Caco-2 (cell line): ENCODE measurements around the gene ARHGEF5. TPM values are rescaled to one million over a fixed set of nuclear protein-coding genes. Genes with fewer than 3 reads are reported as not detected.

Experiments used
- BruUV-seq: library from RNA; stranded (reverse); fragments of 400-500 nt; replicated peaks from 2 replicates; lab custom pipeline; 2021; lab: Mats Ljungman, UMichigan
- CTCF ChIA-PET: fragments of 300-600 bp; sonication (Branson Sonifier 250); formaldehyde crosslinking; loops from one replicate; lab custom pipeline; 2022; ENCODE audit warnings: antibody characterized with exemption; lab: Charles Lee
- POLR2A ChIA-PET: fragments of 300-600 bp; sonication (Branson Sonifier 250); formaldehyde crosslinking; loops from one replicate; lab custom pipeline; 2022; ENCODE audit warnings: antibody characterized with exemption; lab: Charles Lee
- DNase-seq, 2 experiments: peaks; one replicate each; pipeline versions ENCODE4 v3.0.0 to v3.0.0-alpha.2; 2020 to 2022
- H3K27me3 ChIP-seq: replicated peaks from 2 replicates; pipeline ENCODE4 v1.6.0; 2011; ENCODE audit warnings: low read length; ENCODE audit not compliant: control insufficient read depth, insufficient read depth
- H3K36me3 ChIP-seq: 2 replicates; pipeline ENCODE4 v1.5.1; 2011; ENCODE audit warnings: low read length; ENCODE audit not compliant: control insufficient read depth, insufficient read depth
- H3K4me1 ChIP-seq: fragments of 250-450 bp; sonication (Bioruptor Pico); 2 replicates; pipeline ENCODE4 v1.5.1; 2020; ENCODE audit warnings: mild to moderate bottlenecking
- H3K4me3 ChIP-seq: 2 replicates; pipeline ENCODE4 v1.5.1; 2011; ENCODE audit warnings: low read depth, mild to moderate bottlenecking, control low read depth, low read length
- H3K9me3 ChIP-seq: fragments of 250-450 bp; sonication (Bioruptor Pico); 2 replicates; pipeline ENCODE4 v1.5.1; 2020; ENCODE audit warnings: mild to moderate bottlenecking, moderate library complexity
- H3K27ac Mint-ChIP-seq: one replicate; pipeline ENCODE4 v1.8.0; 2022; ENCODE audit warnings: mixed read lengths; ENCODE audit not compliant: unreplicated experiment
- H3K27me3 Mint-ChIP-seq: one replicate; pipeline ENCODE4 v1.8.0; 2022; ENCODE audit warnings: mixed read lengths; ENCODE audit not compliant: insufficient read depth, unreplicated experiment
- H3K36me3 Mint-ChIP-seq: one replicate; pipeline ENCODE4 v1.8.0; 2022; ENCODE audit warnings: mild to moderate bottlenecking, mixed read lengths; ENCODE audit not compliant: insufficient read depth, unreplicated experiment
- H3K4me1 Mint-ChIP-seq: one replicate; pipeline ENCODE4 v1.8.0; 2022; ENCODE audit warnings: low read depth, mixed read lengths; ENCODE audit not compliant: unreplicated experiment
- H3K4me3 Mint-ChIP-seq: one replicate; pipeline ENCODE4 v1.8.0; 2022; ENCODE audit warnings: mild to moderate bottlenecking, moderate library complexity, mixed read lengths; ENCODE audit not compliant: unreplicated experiment
- H3K9me3 Mint-ChIP-seq: one replicate; pipeline ENCODE4 v1.8.0; 2022; ENCODE audit warnings: mixed read lengths; ENCODE audit not compliant: unreplicated experiment
- intact Hi-C: fragments of 100-400 bp; cut with micrococcal nuclease; formaldehyde crosslinking; loops from one replicate; pipeline ENCODE4 v1.10.0; 2022; ENCODE audit not compliant: unreplicated experiment
- total RNA-seq: library from RNA; stranded (reverse); gene quantifications from 2 replicates; pipeline ENCODE4 v1.2.3, GENCODE V29; 2022
- TF ChIP-seq, protein P1 (sequence below), 2 experiments: fragments of 200-600 bp in 1 of 2; IDR thresholded peaks; 1 replicate in 1 of 2; 2 replicates in 1 of 2; pipeline versions ENCODE4 v1.5.1 to v1.8.0; 2011 to 2022; ENCODE audit warnings: antibody characterized with exemption in 1 of 2, control low read depth in 1 of 2, inconsistent platforms in 1 of 2, low read depth in 1 of 2, low read length in 1 of 2, mild to moderate bottlenecking in 1 of 2, moderate library complexity in 1 of 2; ENCODE audit not compliant: insufficient read depth in 1 of 2, severe bottlenecking in 1 of 2, unreplicated experiment in 1 of 2

Gene ARHGEF5
- total RNA-seq, 1 experiment from 2014 or later = 26.4 TPM

DNA sequence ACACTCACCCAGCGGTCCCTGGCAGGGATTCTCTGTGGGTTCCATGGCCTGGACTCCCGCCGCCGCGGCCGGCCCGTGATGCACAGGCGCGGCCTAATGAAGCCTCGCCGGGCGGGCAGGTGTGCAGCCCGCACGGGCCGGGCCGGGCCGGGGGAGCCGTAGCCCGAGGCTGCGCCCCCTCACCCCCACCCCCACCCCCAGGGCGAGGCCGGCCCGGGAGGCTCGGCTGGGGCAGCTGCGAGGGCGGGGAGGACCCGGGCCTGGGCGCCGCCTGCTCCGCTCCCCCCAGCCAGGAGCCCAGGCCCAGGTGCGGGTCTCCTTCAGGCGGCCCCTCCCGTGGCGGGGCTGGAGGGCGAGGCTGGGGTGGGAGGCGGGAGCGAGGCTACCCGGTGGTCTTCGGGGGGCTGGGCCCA, 48.5 kb downstream of the ARHGEF5 start, which contains the start of gene NOBOX:
NOBOX (minus strand) TSS at position 45 of the 413 bp plus-strand sequence.
- ChIA-PET CTCF (no interaction called here), POLR2A (no interaction called here)
- H3K27me3 ChIP-seq = no peaks in the 10 kb centered on the region
- H3K36me3 ChIP-seq = no peaks in the 10 kb centered on the region
- H3K27me3 Mint-ChIP-seq = peaks cover 7% of the 10 kb centered on the region
- no peaks in the 10 kb centered on the region for H3K9me3 Mint-ChIP-seq
- no peaks in the 10 kb centered on the region for H3K36me3 Mint-ChIP-seq
- DNase-seq = no peak
- H3K4me1 ChIP-seq = no peaks in the 10 kb centered on the region
- no peak within 1 kb of the TSS for H3K4me3 Mint-ChIP-seq
- BruUV-seq = no TSS peak
- no peak within 1 kb of the TSS for H3K27ac Mint-ChIP-seq
- TF ChIP-seq, protein P1, sequence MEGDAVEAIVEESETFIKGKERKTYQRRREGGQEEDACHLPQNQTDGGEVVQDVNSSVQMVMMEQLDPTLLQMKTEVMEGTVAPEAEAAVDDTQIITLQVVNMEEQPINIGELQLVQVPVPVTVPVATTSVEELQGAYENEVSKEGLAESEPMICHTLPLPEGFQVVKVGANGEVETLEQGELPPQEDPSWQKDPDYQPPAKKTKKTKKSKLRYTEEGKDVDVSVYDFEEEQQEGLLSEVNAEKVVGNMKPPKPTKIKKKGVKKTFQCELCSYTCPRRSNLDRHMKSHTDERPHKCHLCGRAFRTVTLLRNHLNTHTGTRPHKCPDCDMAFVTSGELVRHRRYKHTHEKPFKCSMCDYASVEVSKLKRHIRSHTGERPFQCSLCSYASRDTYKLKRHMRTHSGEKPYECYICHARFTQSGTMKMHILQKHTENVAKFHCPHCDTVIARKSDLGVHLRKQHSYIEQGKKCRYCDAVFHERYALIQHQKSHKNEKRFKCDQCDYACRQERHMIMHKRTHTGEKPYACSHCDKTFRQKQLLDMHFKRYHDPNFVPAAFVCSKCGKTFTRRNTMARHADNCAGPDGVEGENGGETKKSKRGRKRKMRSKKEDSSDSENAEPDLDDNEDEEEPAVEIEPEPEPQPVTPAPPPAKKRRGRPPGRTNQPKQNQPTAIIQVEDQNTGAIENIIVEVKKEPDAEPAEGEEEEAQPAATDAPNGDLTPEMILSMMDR (IDR thresholded peaks at IDR 0.05; ENCODE audit: insufficient read depth in 1 of 2, low read depth in 1 of 2, low read length in 1 of 2, severe bottlenecking in 1 of 2, unreplicated experiment in 1 of 2) = no peak
- H3K4me3 ChIP-seq = no peak within 1 kb of the TSS
- H3K4me1 Mint-ChIP-seq = no peaks in the 10 kb centered on the region
- no peaks in the 10 kb centered on the region for H3K9me3 ChIP-seq
- intact Hi-C loops = no loop called here

GRCh38 chr7:144404946-144405345, 49.7 kb downstream of the ARHGEF5 start:
- intact Hi-C loops = no loop called here
- Mint-ChIP-seq H3K4me3 (no peak overlapping the region), H3K36me3 (no peaks in the 10 kb centered on the region)

DNA sequence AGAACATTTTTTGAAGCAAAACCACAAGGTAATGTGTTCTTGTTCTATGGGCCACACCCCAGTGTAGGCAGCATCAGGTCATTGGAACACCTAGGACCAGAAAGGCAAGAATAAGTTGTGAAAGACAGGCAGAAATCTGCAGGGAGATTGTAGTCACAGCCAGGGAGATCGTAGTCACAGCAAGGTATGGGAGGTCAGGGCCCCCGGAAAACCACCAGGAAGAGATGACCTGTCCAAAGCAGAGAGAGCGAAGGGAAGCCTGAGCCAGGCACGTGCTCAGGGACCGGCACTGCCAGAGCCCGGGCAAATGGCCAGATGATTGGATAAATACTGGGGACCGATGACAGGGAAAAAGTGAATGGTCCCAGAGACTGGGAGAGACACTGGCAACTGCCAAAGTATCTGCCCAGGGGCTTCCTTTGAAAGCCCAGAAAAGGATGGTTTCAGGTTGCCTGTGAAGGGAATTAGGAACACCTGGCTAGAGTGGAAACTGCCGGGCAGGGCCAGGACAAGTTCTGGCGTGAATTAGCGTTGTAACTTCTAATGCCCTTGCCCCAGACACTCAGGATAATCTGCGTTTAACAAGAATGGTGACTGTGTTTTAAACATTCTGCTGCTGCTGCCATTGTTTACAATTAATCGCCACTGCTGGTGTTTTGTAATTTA, 52.2 kb downstream of the ARHGEF5 start:
- intact Hi-C loops = no loop called here
- H3K4me3 Mint-ChIP-seq = no peak overlapping the region
- no peak overlapping the region for H3K27ac Mint-ChIP-seq

More at GRCh38 chr7:144404946-144405345, 49.7 kb downstream of the ARHGEF5 start:
- H3K9me3 Mint-ChIP-seq = no peaks in the 10 kb centered on the region
- no TSS peak for BruUV-seq
- H3K36me3 ChIP-seq = no peaks in the 10 kb centered on the region
- no peak overlapping the region for H3K27ac Mint-ChIP-seq
- no peaks in the 10 kb centered on the region for H3K27me3 ChIP-seq
- no peaks in the 10 kb centered on the region for H3K4me1 Mint-ChIP-seq
- ChIA-PET POLR2A (no interaction called here), CTCF (interaction anchor here (1.4 kb wide), 1 partner anchor 32 kb away, joined by 3 read pairs; no protein-coding TSS in a partner anchor)
- H3K27me3 Mint-ChIP-seq = peaks cover 5% of the 10 kb centered on the region
- TF ChIP-seq, protein P1 (IDR thresholded peaks at IDR 0.05; ENCODE audit: insufficient read depth in 1 of 2, low read depth in 1 of 2, low read length in 1 of 2, severe bottlenecking in 1 of 2, unreplicated experiment in 1 of 2) = no peak
- no peak overlapping the region for H3K4me3 ChIP-seq
- H3K9me3 ChIP-seq = no peaks in the 10 kb centered on the region
- no peak for DNase-seq
- no peaks in the 10 kb centered on the region for H3K4me1 ChIP-seq

More for the DNA sequence above, 52.2 kb downstream of the ARHGEF5 start:
- TF ChIP-seq, protein P1 (IDR thresholded peaks at IDR 0.05; ENCODE audit: insufficient read depth in 1 of 2, low read depth in 1 of 2, low read length in 1 of 2, severe bottlenecking in 1 of 2, unreplicated experiment in 1 of 2) = no peak
- no peak for DNase-seq
- CTCF ChIA-PET = no interaction called here
- no peaks in the 10 kb centered on the region for H3K4me1 ChIP-seq
- BruUV-seq = no TSS peak
- H3K36me3 Mint-ChIP-seq = no peaks in the 10 kb centered on the region
- POLR2A ChIA-PET = no interaction called here
- H3K4me3 ChIP-seq = no peak overlapping the region
- no peaks in the 10 kb centered on the region for H3K9me3 Mint-ChIP-seq
- no peaks in the 10 kb centered on the region for H3K4me1 Mint-ChIP-seq
- H3K27me3 ChIP-seq = no peaks in the 10 kb centered on the region
- no peaks in the 10 kb centered on the region for H3K9me3 ChIP-seq
- peaks cover 10% of the 10 kb centered on the region for H3K27me3 Mint-ChIP-seq
- no peaks in the 10 kb centered on the region for H3K36me3 ChIP-seq
